SH-SY5Y (cell line): ENCODE results near the gene POLE.

ENCODE experiments used
- GATA2 ChIP-seq: IDR thresholded peaks from 2 replicates; pipeline ENCODE4 v1.6.1; 2011; ENCODE audit warnings: mild to moderate bottlenecking, low read depth, low read length
- GATA3 ChIP-seq: IDR thresholded peaks from 2 replicates; pipeline ENCODE4 v1.6.1; 2011; ENCODE audit warnings: low read depth, mild to moderate bottlenecking, low read length, moderate library complexity

DNA sequence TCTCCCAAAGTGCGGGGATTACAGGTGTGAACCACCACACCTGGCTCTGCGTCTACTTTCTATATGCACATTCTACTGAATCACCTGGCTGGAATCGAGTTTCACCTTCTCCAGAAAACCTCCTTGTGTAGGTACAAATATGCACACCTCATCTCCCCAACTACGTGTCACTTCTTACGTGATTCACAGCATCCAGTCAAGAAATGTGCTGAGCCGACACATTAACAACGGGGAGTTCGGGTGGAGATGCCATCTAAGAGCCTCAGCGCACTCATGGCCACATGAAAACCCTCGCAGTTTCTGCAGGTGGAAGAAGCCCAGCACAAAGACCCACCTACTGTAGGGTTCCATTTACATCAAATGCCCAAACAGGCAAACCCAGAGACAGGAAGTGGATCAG, 39.3 kb downstream of the POLE start:
- TF ChIP-seq GATA3 (no peak), GATA2 (no peak)
